Liver (tissue), 9 donors: ENCODE measurements around the gene NUP54. TPM values are rescaled to one million over a fixed set of nuclear protein-coding genes. Genes with fewer than 3 reads are reported as not detected.

Source experiments
- DNase-seq: peaks from one replicate; pipeline ENCODE4 v3.0.0-alpha.2; 2017; ENCODE audit warnings: low spot score
- H3K27ac ChIP-seq, 2 donors: one replicate each; pipeline ENCODE4 v1.7.0; 2013; ENCODE audit warnings: inconsistent platforms in 2 of 2, low read length in 2 of 2, control low read depth in 1 of 2, low read depth in 1 of 2, mild to moderate bottlenecking in 1 of 2
- H3K27me3 ChIP-seq, 4 donors: one replicate each; pipeline versions ENCODE4 v1.6.1 to v1.7.0; 2013; ENCODE audit warnings: low read length in 3 of 4, inconsistent platforms in 1 of 4, mild to moderate bottlenecking in 1 of 4, moderate library complexity in 1 of 4; ENCODE audit not compliant: control insufficient read depth in 4 of 4, insufficient read depth in 4 of 4
- H3K36me3 ChIP-seq, 4 donors: one replicate each; pipeline versions ENCODE4 v1.6.1 to v1.7.0; 2013; ENCODE audit warnings: low read length in 3 of 4, mild to moderate bottlenecking in 3 of 4, low read depth in 1 of 4, moderate library complexity in 1 of 4; ENCODE audit not compliant: control insufficient read depth in 4 of 4, insufficient read depth in 3 of 4
- H3K4me1 ChIP-seq, 4 donors: one replicate each; pipeline versions ENCODE4 v1.6.1 to v1.7.0; 2013; ENCODE audit warnings: low read length in 3 of 4, mild to moderate bottlenecking in 3 of 4, moderate library complexity in 1 of 4; ENCODE audit not compliant: control insufficient read depth in 4 of 4, insufficient read depth in 4 of 4
- H3K4me3 ChIP-seq, 3 donors: one replicate each; pipeline versions ENCODE4 v1.6.1 to v1.7.0; 2013; ENCODE audit warnings: low read length in 3 of 3, control low read depth in 1 of 3, low read depth in 1 of 3, mild to moderate bottlenecking in 1 of 3
- H3K9ac ChIP-seq, 2 donors: one replicate each; pipeline ENCODE4 v1.7.0; 2013; ENCODE audit warnings: low read length in 2 of 2, mild to moderate bottlenecking in 2 of 2, moderate library complexity in 2 of 2, control low read depth in 1 of 2, low read depth in 1 of 2
- H3K9me3 ChIP-seq, 4 donors: one replicate each; pipeline versions ENCODE4 v1.6.1 to v1.7.0; 2013; ENCODE audit warnings: low read length in 3 of 4; ENCODE audit not compliant: control insufficient read depth in 4 of 4
- ATF3 ChIP-seq: IDR thresholded peaks from 2 replicates; pipeline ENCODE4 v1.6.1; 2016; ENCODE audit warnings: antibody characterized with exemption
- CTCF ChIP-seq: fragments of 150-350 bp; IDR thresholded peaks from 2 replicates; pipeline ENCODE4 v1.5.1; 2017; ENCODE audit warnings: improper control_type of control experiment, low read depth, low read length; ENCODE audit not compliant: missing input control
- EGR1 ChIP-seq, 2 donors: IDR thresholded peaks; 2 replicates each; pipeline ENCODE4 v1.6.1; 2016 to 2018; ENCODE audit warnings: antibody characterized with exemption in 2 of 2, low read depth in 2 of 2
- FOXA1 ChIP-seq: IDR thresholded peaks from 2 replicates; pipeline ENCODE4 v1.6.1; 2016; ENCODE audit warnings: antibody characterized with exemption
- FOXA2 ChIP-seq: IDR thresholded peaks from 2 replicates; pipeline ENCODE4 v1.6.1; 2016; ENCODE audit warnings: antibody characterized with exemption
- GABPA ChIP-seq, 2 donors: IDR thresholded peaks in 1 of 2; conservative IDR thresholded peaks in 1 of 2; 2 replicates each; pipeline ENCODE4 v1.6.1; 2016; ENCODE audit warnings: antibody characterized with exemption in 2 of 2, mild to moderate bottlenecking in 1 of 2, moderate library complexity in 1 of 2
- HNF4A ChIP-seq, 2 donors: conservative IDR thresholded peaks; 2 replicates each; pipeline ENCODE4 v1.6.1; 2016; ENCODE audit warnings: antibody characterized with exemption in 2 of 2, mild to moderate bottlenecking in 2 of 2
- HNF4G ChIP-seq: IDR thresholded peaks from 2 replicates; pipeline ENCODE4 v1.6.1; 2016; ENCODE audit warnings: antibody characterized with exemption
- JUND ChIP-seq, 2 donors: IDR thresholded peaks; 2 replicates each; pipeline ENCODE4 v1.6.1; 2016; ENCODE audit warnings: antibody characterized with exemption in 2 of 2
- MAX ChIP-seq: IDR thresholded peaks from 2 replicates; pipeline ENCODE4 v1.6.1; 2016; ENCODE audit warnings: antibody characterized with exemption
- NR2F2 ChIP-seq: IDR thresholded peaks from 2 replicates; pipeline ENCODE4 v1.6.1; 2016; ENCODE audit warnings: antibody characterized with exemption
- RAD21 ChIP-seq, 2 donors: IDR thresholded peaks; 2 replicates each; pipeline ENCODE4 v1.6.1; 2016; ENCODE audit warnings: antibody characterized with exemption in 2 of 2, mild to moderate bottlenecking in 2 of 2
- REST ChIP-seq: IDR thresholded peaks from 2 replicates; pipeline ENCODE4 v1.6.1; 2016; ENCODE audit warnings: antibody characterized with exemption, mild to moderate bottlenecking
- RXRA ChIP-seq, 2 donors: IDR thresholded peaks; 2 replicates each; pipeline ENCODE4 v1.6.1; 2017 to 2018; ENCODE audit warnings: antibody characterized with exemption in 2 of 2, mild to moderate bottlenecking in 1 of 2
- SP1 ChIP-seq: IDR thresholded peaks from 2 replicates; pipeline ENCODE4 v1.6.1; 2018; ENCODE audit warnings: antibody characterized with exemption, mild to moderate bottlenecking
- TAF1 ChIP-seq: conservative IDR thresholded peaks from 2 replicates; pipeline ENCODE4 v1.6.1; 2016; ENCODE audit warnings: antibody characterized with exemption, mild to moderate bottlenecking
- YY1 ChIP-seq: IDR thresholded peaks from 2 replicates; pipeline ENCODE4 v1.6.1; 2016; ENCODE audit warnings: antibody characterized with exemption, mild to moderate bottlenecking
- ZBTB33 ChIP-seq: IDR thresholded peaks from 2 replicates; pipeline ENCODE4 v1.6.1; 2016; ENCODE audit warnings: antibody characterized with exemption
- whole genome bisulfite sequencing: extraction: QIAGEN DNeasy Blood & Tissue Kit; methylation state at CpG from one replicate; pipeline ENCODE4 v1.1.7; 2013; 5-methylcytosine and 5-hydroxymethylcytosine counted together
- polyA plus RNA-seq, 2 donors: library from polyadenylated mRNA; stranded (reverse) in 1 of 2; unstranded in 1 of 2; fragments of 200-250 nt in 1 of 2; fragments of >200 nt in 1 of 2; fragmentation: Nextera tagmentation in 1 of 2; extraction: Ambion mirVana in 1 of 2; gene quantifications; one replicate each; pipeline versions ENCODE4 v1.2.1 to v1.2.3, GENCODE V29; 2013 to 2015
- total RNA-seq, 2 donors: library from RNA; depleted of rRNA; stranded (reverse); fragments of >200 nt; gene quantifications; one replicate each; pipeline ENCODE4 v1.2.3, GENCODE V29; 2014
- donor health status: healthy.
- donor health status: healthy.
- donor health status: healthy.
- donor health status: healthy.
- donor health status: healthy.

Gene NUP54
- total and polyA plus RNA-seq, 4 donors, result 8.3 to 29.3 (median 16.5) TPM

- H3K36me3 ChIP-seq, result peaks cover 0 to 7% (median 0%) of the 10 kb centered on the region in 4 donors
Observed at GRCh38 chr4:76188557-76188956, 40.4 kb upstream of the NUP54 start.

GRCh38 chr4:76188149-76188548 is 40.0 kb upstream of the NUP54 start:
- no peak for TF ChIP-seq SP1
- Histone ChIP-seq H3K36me3 (peaks cover 0 to 7% (median 0%) of the 10 kb centered on the region in 4 donors), H3K4me3 (no peak overlapping the region), H3K9ac (no peak overlapping the region), H3K4me1 (peaks cover 4 to 43% (median 28%) of the 10 kb centered on the region in 4 donors), H3K27me3 (no peaks in the 10 kb centered on the region), H3K27ac (peak overlapping the region; percentile 47 to 70), H3K9me3 (no peaks in the 10 kb centered on the region)
- DNase-seq, result no peak

More at GRCh38 chr4:76188557-76188956, 40.4 kb upstream of the NUP54 start:
- DNase-seq, result no peak
- Histone ChIP-seq H3K4me3 (no peak overlapping the region), H3K9ac (no peak overlapping the region), H3K9me3 (no peaks in the 10 kb centered on the region), H3K27ac (peak overlapping the region; percentile 47 to 70), H3K27me3 (no peaks in the 10 kb centered on the region), H3K4me1 (peaks cover 5 to 47% (median 32%) of the 10 kb centered on the region in 4 donors)
- 91% methylated on average over 3 of the region's 3 CpGs for WGBS
- peak; percentile 82 for TF ChIP-seq REST
- no peak for TF ChIP-seq GABPA (IDR thresholded peaks at IDR 0.05 in 1 of 2, conservative IDR thresholded peaks at IDR 0.05 in 1 of 2)
- TF ChIP-seq HNF4G, result no peak

- no peaks in the 10 kb centered on the region for H3K9me3 ChIP-seq
- TF ChIP-seq HNF4A (conservative IDR thresholded peaks at IDR 0.05) (peak; percentile 87 to 93), SP1 (peak; percentile 81), FOXA2 (peak; percentile 88), JUND (IDR thresholded peaks at IDR 0.05) (peak; percentile 53 to 68), ATF3 (peak; percentile 36), CTCF (no peak), HNF4G (peak; percentile 40), TAF1 (peak; percentile 30), YY1 (peak; percentile 91), EGR1 (IDR thresholded peaks at IDR 0.05; ENCODE audit: low read depth in 2 of 2) (no peak), NR2F2 (no peak), FOXA1 (peak; percentile 72), RXRA (IDR thresholded peaks at IDR 0.05) (peak; percentile 89 to 93), GABPA (IDR thresholded peaks at IDR 0.05 in 1 of 2, conservative IDR thresholded peaks at IDR 0.05 in 1 of 2) (peak in 1 of 2 donors; percentile 27), RAD21 (IDR thresholded peaks at IDR 0.05) (peak; percentile 59 to 63), MAX (peak; percentile 95), ZBTB33 (peak; percentile 83)
Observed at GRCh38 chr4:76187152-76187551, 39.0 kb upstream of the NUP54 start.

More at GRCh38 chr4:76187152-76187551, 39.0 kb upstream of the NUP54 start:
- Histone ChIP-seq H3K4me1 (peaks cover 0 to 33% (median 24%) of the 10 kb centered on the region in 4 donors), H3K27me3 (no peaks in the 10 kb centered on the region), H3K27ac (peak overlapping the region; percentile 51 to 69), H3K9ac (peak overlapping the region in 1 of 2 donors; percentile 29), H3K4me3 (no peak overlapping the region), H3K36me3 (peaks cover 0 to 6% (median 1%) of the 10 kb centered on the region in 4 donors)
- WGBS, result 23% methylated on average over 3 of the region's 3 CpGs
- DNase-seq, result no peak
